HT-29 (cell line): ENCODE results near the gene RNF222. TPM values are rescaled to one million over a fixed set of nuclear protein-coding genes. Genes with fewer than 3 reads are reported as not detected.
"Not testable (repeated sequence)": the region's sequence is repeated elsewhere in the genome, so short reads cannot be mapped to it uniquely, and the experiment has no call there.

Source experiments
- DNase-seq: peaks from one replicate; pipeline ENCODE4 v3.0.0-alpha.2; 2015; ENCODE audit warnings: low spot score
- total RNA-seq: library from RNA; depleted of rRNA; stranded (reverse); fragments of >200 nt; shearing (Covaris generic); gene quantifications from 2 replicates; pipeline ENCODE4 v1.2.3, GENCODE V29; 2014

Gene RNF222
- total RNA-seq, 1 experiment from 2014 or later = not detected

- DNase-seq = peak; percentile 34
Observed at GRCh38 chr17:8382052-8382879, 15.4 kb downstream of the RNF222 start.

- no peak for DNase-seq
Observed at GRCh38 chr17:8380049-8380448, 17.6 kb downstream of the RNF222 start.

- DNase-seq = not testable (repeated sequence)
Observed at GRCh38 chr17:8378117-8378516, 19.5 kb downstream of the RNF222 start.

- DNase-seq = no peak
Observed at GRCh38 chr17:8377422-8377821, 20.2 kb downstream of the RNF222 start.

GRCh38 chr17:8376271-8377067 is 21.2 kb downstream of the RNF222 start, which contains the start of gene KRABD2:
TSS of gene KRABD2 (minus strand) at chr17:8376704.
- peak; percentile 84 for DNase-seq

GRCh38 chr17:8375738-8376259 is 21.8 kb downstream of the RNF222 start:
- peak; percentile 39 for DNase-seq

- not testable (repeated sequence) for DNase-seq
Observed at GRCh38 chr17:8373856-8374255, 23.8 kb downstream of the RNF222 start.

- no peak for DNase-seq
Observed at GRCh38 chr17:8372422-8372821, 25.2 kb downstream of the RNF222 start.

GRCh38 chr17:8371786-8372185 is 25.8 kb downstream of the RNF222 start:
- no peak for DNase-seq

- DNase-seq = no peak
Observed at GRCh38 chr17:8369944-8370343, 27.7 kb downstream of the RNF222 start.

GRCh38 chr17:8368193-8368592 is 29.4 kb downstream of the RNF222 start:
- DNase-seq = no peak

GRCh38 chr17:8366231-8366630 is 31.4 kb downstream of the RNF222 start:
- DNase-seq = no peak

GRCh38 chr17:8365143-8365542 is 32.5 kb downstream of the RNF222 start:
- no peak for DNase-seq

- DNase-seq = no peak
Observed at GRCh38 chr17:8362651-8363332, 34.8 kb downstream of the RNF222 start.

- no peak for DNase-seq
Observed at GRCh38 chr17:8360751-8361150, 36.9 kb downstream of the RNF222 start.

- no peak for DNase-seq
Observed at GRCh38 chr17:8360260-8360659, 37.4 kb downstream of the RNF222 start.

GRCh38 chr17:8359769-8360168 is 37.9 kb downstream of the RNF222 start:
- no peak for DNase-seq

- DNase-seq = no peak
Observed at GRCh38 chr17:8357910-8358309, 39.7 kb downstream of the RNF222 start.

GRCh38 chr17:8354236-8354635 is 43.4 kb downstream of the RNF222 start:
- no peak for DNase-seq

- DNase-seq = no peak
Observed at GRCh38 chr17:8353736-8354135, 43.9 kb downstream of the RNF222 start.

GRCh38 chr17:8350339-8350738 is 47.3 kb downstream of the RNF222 start:
- no peak for DNase-seq

GRCh38 chr17:8347001-8347400 is 50.6 kb downstream of the RNF222 start:
- not testable (repeated sequence) for DNase-seq
